Measurements from ENCODE around the gene STAM2. TPM values are rescaled to one million over a fixed set of nuclear protein-coding genes. Genes with fewer than 3 reads are reported as not detected.

STAM2 gene
- total RNA-seq, 2 donors from 2014 or later: 14.8 to 17.3 TPM

DNA sequence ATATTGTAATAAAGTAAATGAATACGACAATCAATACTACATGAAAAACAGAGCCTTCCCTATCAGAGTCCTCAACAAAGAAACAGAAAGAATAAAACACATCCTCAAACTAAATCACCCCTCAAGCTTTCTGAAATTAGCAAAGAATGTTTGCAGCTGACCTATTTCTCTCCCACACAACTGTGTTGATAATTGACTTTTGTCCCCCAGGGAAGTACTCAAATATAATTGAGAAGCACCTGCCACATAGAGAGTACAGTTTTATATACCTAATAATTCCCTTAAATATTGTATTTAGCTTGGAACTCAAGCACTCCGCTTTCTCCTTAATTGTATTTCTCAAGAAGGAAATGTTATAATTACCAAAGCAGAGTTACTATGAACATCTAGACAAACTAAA is 89.3 kb downstream of the STAM2 start:
- H3K4me1 Mint-ChIP-seq: no peaks in the 10 kb centered on the region
- H3K36me3 Mint-ChIP-seq (ENCODE audit: low read depth): no peaks in the 10 kb centered on the region
- ATAC-seq (replicated peaks): no peak
- H3K4me3 Mint-ChIP-seq: no peak overlapping the region
- no peaks in the 10 kb centered on the region for H3K9me3 Mint-ChIP-seq
- H3K27ac Mint-ChIP-seq: no peak overlapping the region
- H3K27me3 Mint-ChIP-seq: no peaks in the 10 kb centered on the region

GRCh38 chr2:152084076-152084475 is 91.5 kb downstream of the STAM2 start:
- no peaks in the 10 kb centered on the region for H3K27me3 Mint-ChIP-seq
- H3K36me3 Mint-ChIP-seq (ENCODE audit: low read depth): no peaks in the 10 kb centered on the region
- no peak overlapping the region for H3K4me3 Mint-ChIP-seq
- no peaks in the 10 kb centered on the region for H3K9me3 Mint-ChIP-seq
- no peak overlapping the region for H3K27ac Mint-ChIP-seq
- no peaks in the 10 kb centered on the region for H3K4me1 Mint-ChIP-seq
- no peak for ATAC-seq (replicated peaks)

DNA sequence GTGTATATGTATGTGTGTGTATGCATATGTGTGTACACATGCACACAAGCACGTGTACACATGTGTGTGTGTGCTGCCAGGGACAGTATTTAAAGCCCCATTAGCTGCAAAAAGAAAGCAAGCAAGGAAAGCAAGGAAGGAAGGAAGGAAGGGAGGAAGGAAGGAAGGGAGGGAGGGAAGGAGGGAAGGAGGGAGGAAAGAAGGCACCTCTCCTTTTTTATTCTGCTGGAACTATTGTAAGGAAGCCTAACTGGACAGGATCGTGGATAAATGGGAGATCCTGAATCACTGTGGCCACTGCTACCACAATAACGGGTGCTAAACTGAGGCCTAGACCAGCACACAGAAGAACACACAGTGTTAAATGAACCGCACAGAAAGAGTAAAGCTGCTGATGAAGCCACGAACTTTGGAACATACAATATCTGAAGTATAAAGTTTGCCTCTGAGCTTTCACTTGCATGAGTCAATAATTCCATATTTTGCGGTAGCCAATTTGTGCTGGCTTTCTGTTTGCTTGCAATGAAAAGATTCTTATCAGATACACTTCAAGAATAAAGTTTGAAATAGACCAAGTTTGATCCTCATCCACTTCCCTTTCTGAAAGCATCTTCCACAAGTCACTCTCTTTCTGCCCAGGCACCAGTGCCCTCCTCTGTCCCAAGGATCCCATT is 92.2 kb downstream of the STAM2 start:
- Mint-ChIP-seq H3K27ac (no peak overlapping the region), H3K4me3 (no peak overlapping the region), H3K36me3 (ENCODE audit: low read depth) (no peaks in the 10 kb centered on the region), H3K4me1 (no peaks in the 10 kb centered on the region), H3K27me3 (no peaks in the 10 kb centered on the region), H3K9me3 (no peaks in the 10 kb centered on the region)
- ATAC-seq (replicated peaks): no peak

DNA sequence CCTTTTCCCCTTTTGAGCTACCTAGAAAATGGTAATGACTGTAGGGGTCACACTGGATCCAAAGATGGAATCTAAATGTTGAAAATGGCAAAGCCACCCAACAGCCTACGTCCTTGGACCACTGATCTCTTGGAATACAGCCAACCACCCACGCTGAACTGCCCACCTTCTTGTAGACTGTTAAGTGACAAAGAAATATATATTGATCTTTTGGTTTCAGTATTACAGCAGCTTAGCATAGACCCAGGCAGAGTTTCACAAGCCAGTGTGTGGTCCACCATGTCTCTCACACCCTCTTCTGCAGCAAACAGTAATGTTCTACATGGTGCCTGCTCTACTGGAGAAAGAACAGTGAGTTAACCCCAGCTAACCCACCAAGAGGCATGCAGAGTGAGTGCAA is 96.9 kb downstream of the STAM2 start:
- H3K4me1 Mint-ChIP-seq: no peaks in the 10 kb centered on the region
- ATAC-seq (replicated peaks): no peak
- H3K36me3 Mint-ChIP-seq (ENCODE audit: low read depth): no peaks in the 10 kb centered on the region
- no peak overlapping the region for H3K27ac Mint-ChIP-seq
- no peaks in the 10 kb centered on the region for H3K9me3 Mint-ChIP-seq
- H3K27me3 Mint-ChIP-seq: peaks cover 3% of the 10 kb centered on the region
- no peak overlapping the region for H3K4me3 Mint-ChIP-seq

DNA sequence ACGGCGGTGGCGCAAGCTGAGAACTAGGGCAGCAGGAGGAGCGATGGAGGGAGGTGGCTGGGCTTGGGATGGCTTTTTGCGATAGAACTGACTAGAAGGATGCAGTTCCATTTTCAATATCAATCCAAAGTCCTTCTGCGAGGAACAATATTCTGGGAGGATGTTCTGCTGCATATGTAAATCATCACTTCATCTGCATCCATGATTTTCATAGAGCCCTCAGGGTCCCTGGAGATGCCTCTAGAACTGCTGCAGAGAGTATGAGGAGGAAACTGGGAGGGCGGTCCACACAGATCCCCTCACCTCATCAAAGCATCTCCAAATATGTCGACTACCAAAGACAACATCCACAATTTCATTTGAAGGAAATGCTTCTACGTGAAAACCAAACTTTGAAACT is 97.5 kb downstream of the STAM2 start:
- no peaks in the 10 kb centered on the region for H3K9me3 Mint-ChIP-seq
- H3K27ac Mint-ChIP-seq: no peak overlapping the region
- no peak for ATAC-seq (replicated peaks)
- H3K4me1 Mint-ChIP-seq: no peaks in the 10 kb centered on the region
- H3K36me3 Mint-ChIP-seq (ENCODE audit: low read depth): no peaks in the 10 kb centered on the region
- no peak overlapping the region for H3K4me3 Mint-ChIP-seq
- H3K27me3 Mint-ChIP-seq: peaks cover 3% of the 10 kb centered on the region

GRCh38 chr2:152075461-152076050 is 100.0 kb downstream of the STAM2 start:
- Mint-ChIP-seq H3K4me3 (no peak overlapping the region), H3K27me3 (peaks cover 6% of the 10 kb centered on the region), H3K4me1 (no peaks in the 10 kb centered on the region), H3K9me3 (no peaks in the 10 kb centered on the region), H3K27ac (no peak overlapping the region), H3K36me3 (ENCODE audit: low read depth) (no peaks in the 10 kb centered on the region)
- no peak for ATAC-seq (replicated peaks)

DNA sequence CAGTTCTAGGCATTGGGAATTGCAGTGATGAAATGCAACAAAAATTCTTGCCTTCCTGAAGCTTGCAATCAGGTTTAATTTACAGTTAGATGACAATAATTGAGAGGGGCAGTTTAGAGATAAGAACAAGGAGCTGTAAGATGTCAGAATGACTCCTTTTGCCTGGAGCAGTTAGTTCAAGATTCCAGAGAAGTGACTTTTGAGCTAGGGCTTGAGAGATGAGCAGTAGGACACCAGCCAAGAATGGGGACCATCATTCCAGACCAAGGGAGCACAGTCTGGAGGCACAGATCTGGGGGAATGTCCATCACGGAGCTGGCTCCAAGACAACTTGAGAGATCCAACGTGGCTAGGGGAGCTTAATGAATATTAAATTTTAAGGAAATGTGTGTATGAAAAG is 103.6 kb downstream of the STAM2 start:
- Mint-ChIP-seq H3K36me3 (ENCODE audit: low read depth) (no peaks in the 10 kb centered on the region), H3K9me3 (no peaks in the 10 kb centered on the region), H3K27me3 (peaks cover 6% of the 10 kb centered on the region), H3K27ac (no peak overlapping the region), H3K4me3 (no peak overlapping the region), H3K4me1 (no peaks in the 10 kb centered on the region)
- ATAC-seq (replicated peaks): no peak

GRCh38 chr2:152071518-152071917 is 104.0 kb downstream of the STAM2 start:
- no peaks in the 10 kb centered on the region for H3K4me1 Mint-ChIP-seq
- no peak for ATAC-seq (replicated peaks)
- H3K9me3 Mint-ChIP-seq: no peaks in the 10 kb centered on the region
- H3K36me3 Mint-ChIP-seq (ENCODE audit: low read depth): no peaks in the 10 kb centered on the region
- H3K27ac Mint-ChIP-seq: no peak overlapping the region
- no peak overlapping the region for H3K4me3 Mint-ChIP-seq
- H3K27me3 Mint-ChIP-seq: peaks cover 6% of the 10 kb centered on the region

- no peaks in the 10 kb centered on the region for H3K36me3 Mint-ChIP-seq (ENCODE audit: low read depth)
- peaks cover 6% of the 10 kb centered on the region for H3K27me3 Mint-ChIP-seq
- no peaks in the 10 kb centered on the region for H3K9me3 Mint-ChIP-seq
- ATAC-seq (replicated peaks): no peak
- H3K4me3 Mint-ChIP-seq: no peak overlapping the region
- no peak overlapping the region for H3K27ac Mint-ChIP-seq
- no peaks in the 10 kb centered on the region for H3K4me1 Mint-ChIP-seq
Measured at GRCh38 chr2:152071092-152071491, 104.5 kb downstream of the STAM2 start.

- H3K9me3 Mint-ChIP-seq: no peaks in the 10 kb centered on the region
Measured at GRCh38 chr2:152068226-152068625, 107.3 kb downstream of the STAM2 start.

GRCh38 chr2:152067823-152068222 is 107.7 kb downstream of the STAM2 start:
- no peak overlapping the region for H3K27ac Mint-ChIP-seq
- peaks cover 6% of the 10 kb centered on the region for H3K27me3 Mint-ChIP-seq
- no peak overlapping the region for H3K4me3 Mint-ChIP-seq
- no peak for ATAC-seq (replicated peaks)
- H3K9me3 Mint-ChIP-seq: no peaks in the 10 kb centered on the region
- no peaks in the 10 kb centered on the region for H3K4me1 Mint-ChIP-seq
- no peaks in the 10 kb centered on the region for H3K36me3 Mint-ChIP-seq (ENCODE audit: low read depth)

More at GRCh38 chr2:152068226-152068625, 107.3 kb downstream of the STAM2 start:
- Mint-ChIP-seq H3K27me3 (peaks cover 6% of the 10 kb centered on the region), H3K27ac (no peak overlapping the region), H3K4me3 (no peak overlapping the region), H3K4me1 (no peaks in the 10 kb centered on the region), H3K36me3 (ENCODE audit: low read depth) (no peaks in the 10 kb centered on the region)
- no peak for ATAC-seq (replicated peaks)

Other genes starting within 250 kb of the STAM2 start
- under 1 TPM; 0.16 to 0.32 TPM for gene CACNB4, start 76.7 kb downstream of the STAM2 start, total RNA-seq
- 1 to 10 TPM; 1.1 to 2.7 TPM for gene FMNL2, start 159.4 kb upstream of the STAM2 start, total RNA-seq

Measured in activated T-helper 17 cell treated with anti-CD3 and anti-CD28 coated beads, Interleukin-2, amount 50 U/mL, for 72 hours (primary cell).